HepG2 (cell line): ENCODE data around the gene SND1. TPM values are rescaled to one million over a fixed set of nuclear protein-coding genes. Genes with fewer than 3 reads are reported as not detected.

Experiments used
- ATAC-seq: fragments of 200-7000 bp; cut with Tn5 transposase; 3 replicates; pipeline ENCODE4 v1.9.1; 2020; ENCODE audit warnings: mild to moderate bottlenecking, moderate library complexity
- BruUV-seq: library from RNA; stranded (reverse); fragments of 400-500 nt; replicated peaks from 2 replicates; lab custom pipeline; 2021; lab: Mats Ljungman, UMichigan
- CTCF ChIA-PET: fragments of 300-600 bp; formaldehyde crosslinking; extraction: SDS; loops from one replicate; lab custom pipeline; 2021; ENCODE audit warnings: low total read pairs, inconsistent platforms, low intra/inter-chr PET ratio; lab: Yijun Ruan, JAX
- POLR2A ChIA-PET: fragments of 350-600 bp; sonication (Branson Sonifier 250); formaldehyde crosslinking; loops from one replicate; lab custom pipeline; 2020; ENCODE audit warnings: antibody characterized with exemption, inconsistent platforms; lab: Yijun Ruan, JAX
- DNase-seq: peaks from one replicate; pipeline ENCODE4 v3.0.0-alpha.2; 2015; ENCODE audit warnings: low spot score
- FAIRE-seq: peaks from 3 replicates; lab custom pipeline; 2011; peaks lifted over from hg19 to GRCh38; lab: Jason Lieb, UNC
- H2AFZ ChIP-seq: one replicate; pipeline ENCODE4 v1.6.1; 2011; ENCODE audit warnings: low read length, inconsistent platforms
- H3K27ac ChIP-seq: fragments of 300-600 bp; 3 replicates; pipeline ENCODE4 v1.8.0; 2011; ENCODE audit warnings: mixed run types, mild to moderate bottlenecking, mixed read lengths, low read length, inconsistent platforms; ENCODE audit not compliant: insufficient read depth; ENCODE audit errors: extremely low read length
- H3K27me3 ChIP-seq, 2 experiments: fragments of 200-600 bp in 1 of 2; 2 replicates in 1 of 2; 3 replicates in 1 of 2; pipeline versions ENCODE4 v1.6.0 to v1.8.0; 2011; ENCODE audit warnings: low read length in 2 of 2, mild to moderate bottlenecking in 2 of 2, moderate library complexity in 2 of 2, inconsistent platforms in 1 of 2; ENCODE audit not compliant: insufficient read depth in 2 of 2, control insufficient read depth in 1 of 2
- H3K36me3 ChIP-seq, 2 experiments: fragments of 200-600 bp in 1 of 2; replicated peaks in 1 of 2; 2 replicates in 1 of 2; 3 replicates in 1 of 2; pipeline versions ENCODE4 v1.5.1 to v1.8.0; 2011; ENCODE audit warnings: low read length in 2 of 2, inconsistent platforms in 1 of 2; ENCODE audit not compliant: insufficient read depth in 2 of 2, control insufficient read depth in 1 of 2
- H3K4me1 ChIP-seq: 2 replicates; pipeline ENCODE4 v1.5.1; 2012; ENCODE audit warnings: low read length, inconsistent platforms; ENCODE audit not compliant: insufficient read depth
- H3K4me2 ChIP-seq: 2 replicates; pipeline ENCODE4 v1.6.0; 2011; ENCODE audit warnings: low read depth, low read length, inconsistent platforms
- H3K4me3 ChIP-seq, 3 experiments: fragments of 200-600 bp in 1 of 3; sonication (generic), shearing (Covaris generic) in 1 of 3; replicated peaks in 1 of 3; 2 replicates each; pipeline ENCODE4 v1.5.1; 2011 to 2016; ENCODE audit warnings: low read length in 3 of 3, inconsistent platforms in 2 of 3, low read depth in 2 of 3, mild to moderate bottlenecking in 2 of 3, control low read depth in 1 of 3, mixed read lengths in 1 of 3; ENCODE audit not compliant: insufficient read depth in 1 of 3
- H3K79me2 ChIP-seq: one replicate; pipeline ENCODE4 v1.6.1; 2011; ENCODE audit warnings: low read length, inconsistent platforms; ENCODE audit not compliant: insufficient read depth
- H3K9ac ChIP-seq: 2 replicates; pipeline ENCODE4 v1.6.0; 2011; ENCODE audit warnings: mild to moderate bottlenecking, low read depth, low read length, inconsistent platforms; ENCODE audit not compliant: insufficient read depth
- H3K9me3 ChIP-seq: 2 replicates; pipeline ENCODE4 v1.5.1; 2012; ENCODE audit warnings: mild to moderate bottlenecking, low read length
- H4K20me1 ChIP-seq: 2 replicates; pipeline ENCODE4 v1.6.0; 2011; ENCODE audit warnings: inconsistent platforms, mild to moderate bottlenecking, low read length, moderate library complexity; ENCODE audit not compliant: insufficient read depth
- AGO2 ChIP-seq: fragments of 200-400 bp; formaldehyde crosslinking; optimal IDR thresholded peaks from 2 replicates; pipeline ENCODE3; 2017; ENCODE audit warnings: mild to moderate bottlenecking, low read depth, low read length, moderate library complexity
- ARNT ChIP-seq: fragments of 450-650 bp; IDR thresholded peaks from 2 replicates; pipeline ENCODE4 v1.6.1; 2017
- CAMTA2 ChIP-seq: sonication (generic); formaldehyde crosslinking; IDR thresholded peaks from 2 replicates; pipeline ENCODE4 v1.4.0; 2020; ENCODE audit warnings: mild to moderate bottlenecking, missing genetic modification reagents, borderline replicate concordance
- CCDC6 ChIP-seq: sonication (generic); formaldehyde crosslinking; IDR thresholded peaks from 2 replicates; pipeline ENCODE4 v1.8.1; 2022; ENCODE audit warnings: mild to moderate bottlenecking, missing genetic modification reagents, moderate library complexity
- DRAP1 ChIP-seq: IDR thresholded peaks from 2 replicates; pipeline ENCODE4 v1.6.1; 2016; ENCODE audit warnings: missing genetic modification reagents, missing compliant biosample characterization
- ELF1 ChIP-seq: sonication (generic); formaldehyde crosslinking; IDR thresholded peaks from 2 replicates; pipeline ENCODE4 v1.4.0; 2020; ENCODE audit warnings: missing genetic modification reagents
- GABPA ChIP-seq, 2 experiments: IDR thresholded peaks; 2 replicates each; pipeline ENCODE4 v1.6.1; 2011 to 2016; ENCODE audit warnings: low read depth in 2 of 2, low read length in 1 of 2, missing biosample characterization in 1 of 2, missing genetic modification characterization in 1 of 2
- PCBP2 ChIP-seq: fragments of 200-400 bp; formaldehyde crosslinking; optimal IDR thresholded peaks from 2 replicates; pipeline ENCODE3; 2018; ENCODE audit warnings: low read length, low read depth; ENCODE audit not compliant: poor library complexity, severe bottlenecking
- YY1 ChIP-seq: IDR thresholded peaks from 2 replicates; pipeline ENCODE4 v1.6.1; 2011; ENCODE audit warnings: low read length, low read depth, moderate library complexity, mild to moderate bottlenecking; ENCODE audit not compliant: insufficient read depth, insufficient replicate concordance
- ZNF143 ChIP-seq: sonication (generic); formaldehyde crosslinking; IDR thresholded peaks from 2 replicates; pipeline ENCODE4 v1.4.0; 2020; ENCODE audit warnings: missing genetic modification reagents
- ZNF556 ChIP-seq: sonication (generic); formaldehyde crosslinking; IDR thresholded peaks from 2 replicates; pipeline ENCODE4 v1.4.0; 2020; ENCODE audit warnings: mild to moderate bottlenecking, missing genetic modification reagents, borderline replicate concordance
- ZNF569 ChIP-seq: sonication (generic); formaldehyde crosslinking; IDR thresholded peaks from 2 replicates; pipeline ENCODE4 v1.5.0; 2020; ENCODE audit warnings: mild to moderate bottlenecking, missing genetic modification reagents, moderate library complexity, borderline replicate concordance
- ZNF605 ChIP-seq: sonication (generic); formaldehyde crosslinking; IDR thresholded peaks from 2 replicates; pipeline ENCODE4 v1.8.0; 2022; ENCODE audit warnings: mild to moderate bottlenecking, missing genetic modification reagents
- WGBS: methylation state at CpG from one replicate; pipeline ENCODE4 v1.1.6; 2017; ENCODE audit warnings: low lambda C conversion rate; 5-methylcytosine and 5-hydroxymethylcytosine counted together
- in situ Hi-C: cut with HindIII; loops from 2 replicates; pipeline ENCODE4 v1.10.0; 2017; ENCODE audit warnings: low pct_unique_long_range_greater_than_20kb; ENCODE audit not compliant: extremely low pct_ligation_motif_present
- intact Hi-C: fragments of 100-400 bp; cut with micrococcal nuclease; formaldehyde crosslinking; loops from one replicate; pipeline ENCODE4 v1.10.0; 2022; ENCODE audit not compliant: unreplicated experiment
- polyA plus RNA-seq, 8 experiments: library from polyadenylated mRNA; depleted of rRNA in 3 of 8; stranded (reverse) in 7 of 8; unstranded in 1 of 8; fragments of >200 nt; fragmentation: Illumina TruSeq in 4 of 8; extraction: Trizol in 4 of 8; gene quantifications; 2 replicates each; pipeline versions ENCODE4 v1.2.1 to v1.2.3, GENCODE V29; 2011 to 2016; ENCODE audit warnings: low read depth in 4 of 8, missing spikeins in 1 of 8, mixed read lengths in 1 of 8; ENCODE audit not compliant: insufficient read depth in 1 of 8
- total RNA-seq, 5 experiments: library from RNA; depleted of rRNA; stranded (reverse); fragments of >200 nt; fragmentation: Illumina TruSeq; extraction: Trizol; gene quantifications; 2 replicates each; pipeline ENCODE4 v1.2.3, GENCODE V29; 2016; ENCODE audit warnings: low read depth in 1 of 5
- TF ChIP-seq, protein P1 (sequence below), 2 experiments: sonication (generic) in 1 of 2; formaldehyde crosslinking in 1 of 2; IDR thresholded peaks; 2 replicates each; pipeline versions ENCODE4 v1.4.0 to v1.6.1; 2016 to 2020; ENCODE audit warnings: borderline replicate concordance in 1 of 2, low read depth in 1 of 2, mild to moderate bottlenecking in 1 of 2, missing genetic modification reagents in 1 of 2

Gene SND1
- total and polyA plus RNA-seq, 2 of the 13 experiments (the other 11 are each of a cell fraction or from before 2014, with no cell fraction given), result 110 to 182 TPM

DNA sequence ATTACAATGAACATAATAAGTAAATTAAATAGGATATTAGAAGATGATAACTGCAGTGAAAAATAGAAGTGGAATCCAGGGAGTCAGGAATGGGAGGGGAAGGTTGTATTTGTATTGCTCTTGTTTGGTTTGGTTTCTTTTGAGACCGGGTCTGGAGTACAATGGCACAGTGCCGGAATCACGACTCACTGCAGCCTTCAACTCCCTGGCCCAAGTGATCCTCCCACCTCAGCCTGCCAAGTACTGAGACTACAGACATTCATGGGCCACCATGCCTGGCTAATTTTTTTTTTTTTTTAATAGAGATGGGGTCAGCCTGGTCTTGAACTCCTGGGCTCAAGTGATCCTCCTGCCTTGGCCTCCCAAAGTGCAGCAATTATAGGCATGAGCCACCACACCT is 439.1 kb downstream of the SND1 start (continued):
- TF ChIP-seq GABPA (IDR thresholded peaks at IDR 0.05; ENCODE audit: low read depth, low read length) (no peak), GABPA (CRISPR knock-in tag; IDR thresholded peaks at IDR 0.05; ENCODE audit: low read depth) (no peak), YY1 (no peak)

DNA sequence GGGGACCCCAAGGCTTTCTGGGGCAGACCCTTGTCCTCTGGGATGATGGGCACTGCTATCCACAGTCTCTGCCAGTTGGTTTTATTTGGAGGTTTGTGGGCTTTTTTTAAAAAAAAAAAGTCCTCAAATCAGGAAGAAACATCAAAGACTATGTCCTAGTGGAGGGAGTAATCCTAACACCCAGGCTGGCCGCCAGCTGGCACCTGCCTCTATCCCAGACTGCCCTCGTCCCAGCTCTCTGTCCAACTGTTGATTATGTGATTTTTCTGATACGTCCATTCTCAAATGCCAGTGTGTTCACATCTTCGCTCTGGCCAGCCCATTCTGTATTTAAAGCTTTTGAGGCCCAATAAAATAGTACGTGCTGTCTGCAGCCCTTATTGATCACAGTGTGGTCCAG is 440.2 kb downstream of the SND1 start:
- Histone ChIP-seq H3K9ac (no peak overlapping the region), H2AFZ (no peak overlapping the region), H3K4me2 (no peak overlapping the region), H3K4me1 (peaks cover 19% of the 10 kb centered on the region), H3K9me3 (no peaks in the 10 kb centered on the region), H3K27ac (no peak overlapping the region), H3K36me3 (peaks cover 23 to 63% of the 10 kb centered on the region in 2 experiments), H3K79me2 (no peaks in the 10 kb centered on the region), H3K4me3 (no peak overlapping the region), H4K20me1 (0 out of 2 replicates have a peak, but pooled peaks cover 3% of the 10 kb centered on the region), H3K27me3 (no peaks in the 10 kb centered on the region)
- no TSS peak for BruUV-seq
- in situ Hi-C loops, result no loop called here
- ChIA-PET CTCF (no interaction called here), POLR2A (no interaction called here)
- intact Hi-C loops, result no loop called here
- no peak for DNase-seq
- WGBS, result 98% methylated on average over 5 of the region's 5 CpGs
- no peak for FAIRE-seq
- ATAC-seq, result no peak
- TF ChIP-seq CCDC6 (CRISPR knock-in tag) (no peak), ZNF556 (CRISPR knock-in tag) (no peak), AGO2 (no peak), CAMTA2 (CRISPR knock-in tag) (no peak), ELF1 (CRISPR knock-in tag) (no peak), ARNT (no peak), ZNF569 (CRISPR knock-in tag) (no peak), ZNF605 (CRISPR knock-in tag) (no peak), DRAP1 (CRISPR knock-in tag) (no peak), ZNF143 (no peak), PCBP2 (no peak)
- TF ChIP-seq, protein P1, sequence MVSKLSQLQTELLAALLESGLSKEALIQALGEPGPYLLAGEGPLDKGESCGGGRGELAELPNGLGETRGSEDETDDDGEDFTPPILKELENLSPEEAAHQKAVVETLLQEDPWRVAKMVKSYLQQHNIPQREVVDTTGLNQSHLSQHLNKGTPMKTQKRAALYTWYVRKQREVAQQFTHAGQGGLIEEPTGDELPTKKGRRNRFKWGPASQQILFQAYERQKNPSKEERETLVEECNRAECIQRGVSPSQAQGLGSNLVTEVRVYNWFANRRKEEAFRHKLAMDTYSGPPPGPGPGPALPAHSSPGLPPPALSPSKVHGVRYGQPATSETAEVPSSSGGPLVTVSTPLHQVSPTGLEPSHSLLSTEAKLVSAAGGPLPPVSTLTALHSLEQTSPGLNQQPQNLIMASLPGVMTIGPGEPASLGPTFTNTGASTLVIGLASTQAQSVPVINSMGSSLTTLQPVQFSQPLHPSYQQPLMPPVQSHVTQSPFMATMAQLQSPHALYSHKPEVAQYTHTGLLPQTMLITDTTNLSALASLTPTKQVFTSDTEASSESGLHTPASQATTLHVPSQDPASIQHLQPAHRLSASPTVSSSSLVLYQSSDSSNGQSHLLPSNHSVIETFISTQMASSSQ (IDR thresholded peaks at IDR 0.05; ENCODE audit: low read depth), result no peak
- TF ChIP-seq, protein P1 (CRISPR knock-in tag; IDR thresholded peaks at IDR 0.05; ENCODE audit: borderline replicate concordance), result no peak
